ENCODE results near the gene SEC23B.
"Not testable (repeated sequence)": the region's sequence is repeated elsewhere in the genome, so short reads cannot be mapped to it uniquely, and the experiment has no call there.

The SEC23B gene

DNA sequence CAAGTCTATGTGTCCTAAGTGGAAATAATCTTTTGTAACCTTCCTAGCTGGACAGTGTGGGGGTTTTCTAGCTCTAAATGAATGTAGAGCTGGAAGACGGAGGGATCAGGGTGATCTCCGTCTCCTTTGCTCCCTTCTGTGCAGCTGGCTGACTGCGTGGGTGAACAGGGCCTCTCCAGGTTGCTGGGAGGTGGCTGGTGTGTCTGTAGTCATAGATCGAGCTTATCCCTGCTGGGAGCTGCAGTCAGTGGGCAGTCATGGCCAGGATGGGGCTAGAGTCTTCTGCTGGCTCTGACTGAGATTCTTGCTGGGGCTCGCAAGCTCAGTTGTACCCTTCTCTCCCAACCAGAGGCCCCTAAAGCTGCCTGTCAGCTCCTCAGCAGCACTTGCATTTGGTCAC, 6.4 kb downstream of the SEC23B start:
- Histone ChIP-seq H3K9me3 (no peaks in the 10 kb centered on the region), H3K36me3 (peaks cover 32% of the 10 kb centered on the region), H3K27me3 (no peaks in the 10 kb centered on the region), H3K27ac (no peak overlapping the region), H3K4me1 (ENCODE audit: control insufficient read depth in 1 of 2, insufficient read depth in 1 of 2, low read depth in 1 of 2, low read length in 1 of 2) (peaks cover 29 to 30% of the 10 kb centered on the region in 2 experiments), H3K4me3 (ENCODE audit: low read depth in 1 of 2, low read length in 1 of 2) (no peak overlapping the region)
- TF ChIP-seq, protein P1, sequence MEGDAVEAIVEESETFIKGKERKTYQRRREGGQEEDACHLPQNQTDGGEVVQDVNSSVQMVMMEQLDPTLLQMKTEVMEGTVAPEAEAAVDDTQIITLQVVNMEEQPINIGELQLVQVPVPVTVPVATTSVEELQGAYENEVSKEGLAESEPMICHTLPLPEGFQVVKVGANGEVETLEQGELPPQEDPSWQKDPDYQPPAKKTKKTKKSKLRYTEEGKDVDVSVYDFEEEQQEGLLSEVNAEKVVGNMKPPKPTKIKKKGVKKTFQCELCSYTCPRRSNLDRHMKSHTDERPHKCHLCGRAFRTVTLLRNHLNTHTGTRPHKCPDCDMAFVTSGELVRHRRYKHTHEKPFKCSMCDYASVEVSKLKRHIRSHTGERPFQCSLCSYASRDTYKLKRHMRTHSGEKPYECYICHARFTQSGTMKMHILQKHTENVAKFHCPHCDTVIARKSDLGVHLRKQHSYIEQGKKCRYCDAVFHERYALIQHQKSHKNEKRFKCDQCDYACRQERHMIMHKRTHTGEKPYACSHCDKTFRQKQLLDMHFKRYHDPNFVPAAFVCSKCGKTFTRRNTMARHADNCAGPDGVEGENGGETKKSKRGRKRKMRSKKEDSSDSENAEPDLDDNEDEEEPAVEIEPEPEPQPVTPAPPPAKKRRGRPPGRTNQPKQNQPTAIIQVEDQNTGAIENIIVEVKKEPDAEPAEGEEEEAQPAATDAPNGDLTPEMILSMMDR (IDR thresholded peaks at IDR 0.05), result no peak

DNA sequence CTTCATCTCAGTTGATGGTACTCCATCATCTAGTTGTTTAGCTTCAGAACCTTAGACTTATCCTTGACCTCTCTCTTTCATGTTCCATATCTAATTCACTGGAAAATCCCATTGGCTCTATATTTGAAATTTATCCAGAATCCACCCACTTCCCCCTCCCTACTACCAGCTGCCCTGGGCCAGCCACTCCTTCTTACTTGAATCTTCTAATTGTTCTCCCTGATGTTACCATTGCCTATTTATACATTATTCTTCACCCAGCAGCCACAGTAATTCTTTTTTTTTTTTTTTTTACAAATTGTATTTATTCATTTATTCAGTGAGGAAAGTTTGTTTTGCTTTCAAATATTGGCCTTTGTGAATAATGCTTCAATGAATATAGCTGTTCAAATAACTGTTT, 8.2 kb downstream of the SEC23B start:
- Histone ChIP-seq H3K27me3 (no peaks in the 10 kb centered on the region), H3K9me3 (no peaks in the 10 kb centered on the region), H3K4me3 (ENCODE audit: low read depth in 1 of 2, low read length in 1 of 2) (no peak overlapping the region), H3K36me3 (peaks cover 41% of the 10 kb centered on the region), H3K4me1 (ENCODE audit: control insufficient read depth in 1 of 2, insufficient read depth in 1 of 2, low read depth in 1 of 2, low read length in 1 of 2) (peaks cover 15 to 21% of the 10 kb centered on the region in 2 experiments), H3K27ac (no peak overlapping the region)
- TF ChIP-seq, protein P1 (IDR thresholded peaks at IDR 0.05), result no peak

DNA sequence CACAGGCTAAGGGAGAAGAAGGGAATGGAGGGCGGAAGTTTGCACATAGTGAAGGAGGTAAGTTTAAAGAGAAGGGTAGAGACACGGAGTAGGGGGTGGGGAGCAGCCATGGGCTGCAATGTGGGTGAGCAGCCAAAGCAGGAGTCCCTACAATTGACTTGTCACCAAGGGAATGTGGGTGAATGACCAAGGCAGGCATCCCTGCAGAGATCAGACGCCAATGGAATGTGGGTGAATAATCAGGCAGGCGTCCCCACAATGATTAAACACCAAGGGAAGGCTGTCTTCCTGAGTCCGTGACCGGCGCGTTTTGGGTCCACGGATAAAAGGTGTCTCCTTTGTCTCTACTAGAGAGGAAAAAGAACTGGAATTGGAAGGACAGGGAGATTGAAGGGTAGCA, 14.3 kb downstream of the SEC23B start:
- not testable (repeated sequence) for H3K27ac ChIP-seq; H3K27me3 ChIP-seq; H3K4me1 ChIP-seq (ENCODE audit: control insufficient read depth in 1 of 2, insufficient read depth in 1 of 2, low read depth in 1 of 2, low read length in 1 of 2); H3K4me3 ChIP-seq (ENCODE audit: low read depth in 1 of 2, low read length in 1 of 2); H3K9me3 ChIP-seq
- H3K36me3 ChIP-seq, result peaks cover 58% of the 10 kb centered on the region

DNA sequence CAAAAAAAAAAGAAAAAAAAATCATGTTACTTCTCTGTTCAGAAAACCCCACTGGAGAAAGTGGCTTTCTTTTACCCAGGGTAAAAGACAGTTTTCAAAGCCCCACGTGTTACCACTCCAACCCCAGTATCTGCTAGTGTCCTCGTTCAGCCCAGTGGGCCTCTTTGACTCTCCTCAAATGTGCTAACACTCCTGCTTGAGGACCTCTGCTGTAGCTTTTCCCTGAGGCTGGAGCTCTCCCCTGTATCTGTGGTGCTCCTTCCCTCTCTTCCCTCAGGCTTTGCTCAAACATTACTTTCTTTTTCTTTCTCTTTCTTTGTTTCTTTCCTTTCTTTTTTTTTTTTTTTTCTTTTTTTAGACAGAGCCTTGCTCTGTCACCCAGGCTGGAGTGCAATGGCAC, 15.3 kb downstream of the SEC23B start:
- TF ChIP-seq, protein P1 (IDR thresholded peaks at IDR 0.05), result no peak
- no peaks in the 10 kb centered on the region for H3K4me1 ChIP-seq (ENCODE audit: control insufficient read depth in 1 of 2, insufficient read depth in 1 of 2, low read depth in 1 of 2, low read length in 1 of 2)
- peaks cover 62% of the 10 kb centered on the region for H3K36me3 ChIP-seq
- H3K9me3 ChIP-seq, result no peaks in the 10 kb centered on the region
- no peaks in the 10 kb centered on the region for H3K27me3 ChIP-seq
- H3K27ac ChIP-seq, result no peak overlapping the region
- no peak overlapping the region for H3K4me3 ChIP-seq (ENCODE audit: low read depth in 1 of 2, low read length in 1 of 2)

DNA sequence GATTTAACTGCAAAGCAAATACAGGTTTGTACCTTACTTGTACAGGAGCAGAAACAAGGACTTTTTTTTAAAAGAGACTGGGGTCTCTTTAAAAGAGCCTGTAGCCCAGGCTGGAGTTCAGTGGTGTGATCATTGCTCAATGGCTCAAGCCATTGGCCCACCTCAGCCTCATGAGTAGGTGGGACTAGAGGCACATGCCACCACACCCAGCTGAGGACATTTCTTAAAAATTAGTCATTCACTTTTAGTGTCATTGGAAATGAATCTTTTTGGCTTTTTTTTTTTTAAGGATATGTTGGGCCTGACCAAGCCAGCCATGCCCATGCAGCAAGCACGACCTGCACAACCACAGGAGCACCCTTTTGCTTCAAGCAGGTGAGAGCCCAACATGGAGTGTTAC, 16.9 kb downstream of the SEC23B start:
- peaks cover 78% of the 10 kb centered on the region for H3K36me3 ChIP-seq

DNA sequence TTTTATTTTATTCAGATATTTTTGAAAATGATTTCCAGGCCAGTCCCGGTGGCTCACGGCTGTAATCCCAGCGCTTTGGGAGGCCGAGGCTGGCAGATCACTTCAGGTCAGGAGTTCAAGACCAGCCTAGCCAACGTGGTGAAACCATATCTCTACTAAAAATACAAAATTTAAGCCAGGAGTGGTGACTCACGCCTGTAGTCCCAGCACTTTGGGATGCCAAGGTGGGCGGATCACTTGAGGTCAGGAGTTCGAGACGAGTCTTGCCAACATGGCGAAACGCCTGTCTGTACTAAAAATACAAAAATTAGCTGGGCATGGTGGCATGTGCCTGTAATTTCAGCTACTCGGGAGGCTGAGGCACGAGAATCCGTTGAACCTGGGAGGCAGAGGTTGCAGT, 19.0 kb downstream of the SEC23B start:
- H3K36me3 ChIP-seq, result peaks cover 84% of the 10 kb centered on the region
- not testable (repeated sequence) for H3K9me3 ChIP-seq; H3K27ac ChIP-seq; H3K4me3 ChIP-seq (ENCODE audit: low read depth in 1 of 2, low read length in 1 of 2); H3K27me3 ChIP-seq; H3K4me1 ChIP-seq (ENCODE audit: control insufficient read depth in 1 of 2, insufficient read depth in 1 of 2, low read depth in 1 of 2, low read length in 1 of 2)

More for the DNA sequence above, 16.9 kb downstream of the SEC23B start:
- TF ChIP-seq, protein P1 (IDR thresholded peaks at IDR 0.05), result no peak
- no peak overlapping the region for H3K4me3 ChIP-seq (ENCODE audit: low read depth in 1 of 2, low read length in 1 of 2)
- no peaks in the 10 kb centered on the region for H3K27me3 ChIP-seq
- no peaks in the 10 kb centered on the region for H3K4me1 ChIP-seq (ENCODE audit: control insufficient read depth in 1 of 2, insufficient read depth in 1 of 2, low read depth in 1 of 2, low read length in 1 of 2)
- no peaks in the 10 kb centered on the region for H3K9me3 ChIP-seq
- H3K27ac ChIP-seq, result no peak overlapping the region

DNA sequence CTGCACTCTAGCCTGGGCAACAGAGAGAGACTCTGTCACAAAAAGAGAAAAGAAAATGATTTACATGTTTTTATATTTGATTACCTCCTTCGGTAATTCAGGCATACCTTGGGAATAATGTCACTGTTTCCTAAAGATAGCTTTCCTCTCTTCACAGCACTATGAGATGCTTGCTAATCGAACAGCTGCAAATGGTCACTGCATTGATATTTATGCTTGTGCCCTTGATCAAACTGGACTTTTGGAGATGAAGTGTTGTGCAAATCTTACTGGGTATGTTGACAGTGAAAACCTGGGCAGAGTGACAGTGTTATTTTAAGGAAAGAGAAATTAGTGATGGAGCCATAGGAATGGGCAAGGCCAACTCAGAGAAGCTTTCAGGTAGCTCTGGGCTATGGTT, 19.6 kb downstream of the SEC23B start:
- H3K27ac ChIP-seq, result no peak overlapping the region
- H3K9me3 ChIP-seq, result no peaks in the 10 kb centered on the region
- no peaks in the 10 kb centered on the region for H3K4me1 ChIP-seq (ENCODE audit: control insufficient read depth in 1 of 2, insufficient read depth in 1 of 2, low read depth in 1 of 2, low read length in 1 of 2)
- no peak overlapping the region for H3K4me3 ChIP-seq (ENCODE audit: low read depth in 1 of 2, low read length in 1 of 2)
- H3K27me3 ChIP-seq, result no peaks in the 10 kb centered on the region
- peaks cover 85% of the 10 kb centered on the region for H3K36me3 ChIP-seq
- TF ChIP-seq, protein P1 (IDR thresholded peaks at IDR 0.05), result no peak
